H1 (cell line): ENCODE data around the gene RUFY4. TPM values are rescaled to one million over a fixed set of nuclear protein-coding genes. Genes with fewer than 3 reads are reported as not detected.

ENCODE experiments used
- CTCF ChIA-PET: fragments of 300-600 bp; sonication (Branson Sonifier 250); formaldehyde crosslinking; loops from one replicate; lab custom pipeline; 2021; ENCODE audit not compliant: partially characterized antibody; lab: Charles Lee
- POLR2A ChIA-PET: fragments of 300-600 bp; sonication (Branson Sonifier 250); formaldehyde crosslinking; loops from one replicate; lab custom pipeline; 2021; ENCODE audit warnings: inconsistent platforms; ENCODE audit not compliant: partially characterized antibody; lab: Charles Lee
- DNase-seq, 2 experiments: peaks; one replicate each; pipeline versions ENCODE4 v3.0.0 to v3.0.0-alpha.2; 2010 to 2022; ENCODE audit warnings: low spot score in 2 of 2, low read depth in 1 of 2, mixed read lengths in 1 of 2
- FAIRE-seq: peaks from 2 replicates; lab custom pipeline; 2011; peaks lifted over from hg19 to GRCh38; lab: Jason Lieb, UNC
- H2AFZ ChIP-seq: 2 replicates; pipeline ENCODE4 v1.8.1; 2012; ENCODE audit warnings: low read length, inconsistent platforms
- H2AK5ac ChIP-seq: 2 replicates; pipeline ENCODE4 v1.6.1; 2013; ENCODE audit warnings: low read depth, low read length
- H2BK120ac ChIP-seq: replicated peaks from 2 replicates; pipeline ENCODE3; 2013; ENCODE audit warnings: low read depth, low read length, inconsistent platforms
- H2BK12ac ChIP-seq: 2 replicates; pipeline ENCODE4 v1.6.1; 2013; ENCODE audit warnings: low read depth, low read length
- H2BK15ac ChIP-seq: 2 replicates; pipeline ENCODE4 v1.6.1; 2013; ENCODE audit warnings: low read length
- H2BK20ac ChIP-seq: 2 replicates; pipeline ENCODE4 v1.6.1; 2013; ENCODE audit warnings: low read length
- H2BK5ac ChIP-seq: 2 replicates; pipeline ENCODE4 v1.6.1; 2013; ENCODE audit warnings: low read depth, low read length
- H3K14ac ChIP-seq: 2 replicates; pipeline ENCODE4 v1.6.1; 2013; ENCODE audit warnings: inconsistent platforms; ENCODE audit not compliant: insufficient read length
- H3K18ac ChIP-seq: 2 replicates; pipeline ENCODE4 v1.6.1; 2013; ENCODE audit warnings: low read length; ENCODE audit errors: extremely low read depth
- H3K23ac ChIP-seq: 2 replicates; pipeline ENCODE4 v1.6.1; 2013; ENCODE audit warnings: inconsistent platforms; ENCODE audit not compliant: insufficient read length
- H3K23me2 ChIP-seq: 2 replicates; pipeline ENCODE4 v1.6.1; 2013; ENCODE audit warnings: low read depth, low read length
- H3K27ac ChIP-seq: 2 replicates; pipeline ENCODE4 v1.6.1; 2011; ENCODE audit warnings: low read depth, low read length, inconsistent platforms
- H3K27me3 ChIP-seq, 4 experiments: replicated peaks in 1 of 4; 1 replicate in 1 of 4; 2 replicates in 3 of 4; pipeline versions ENCODE4 v1.6.1 to v1.8.1; 2011 to 2013; ENCODE audit warnings: low read length in 3 of 4, mild to moderate bottlenecking in 3 of 4, inconsistent platforms in 2 of 4, mixed read lengths in 2 of 4, moderate library complexity in 1 of 4; ENCODE audit not compliant: control insufficient read depth in 3 of 4, insufficient read depth in 3 of 4; ENCODE audit errors: extremely low read depth in 1 of 4
- H3K36me3 ChIP-seq, 4 experiments: 2 replicates each; pipeline versions ENCODE4 v1.6.1 to v1.8.1; 2011 to 2013; ENCODE audit warnings: mild to moderate bottlenecking in 4 of 4, low read length in 3 of 4, moderate library complexity in 2 of 4, control low read depth in 1 of 4, inconsistent platforms in 1 of 4; ENCODE audit not compliant: insufficient read depth in 4 of 4, control insufficient read depth in 2 of 4
- H3K4ac ChIP-seq: replicated peaks from 2 replicates; pipeline ENCODE3; 2013; ENCODE audit warnings: low read length, low read depth, mixed read lengths, inconsistent platforms; ENCODE audit not compliant: insufficient read length
- H3K4me1 ChIP-seq, 4 experiments: replicated peaks in 1 of 4; 1 replicate in 1 of 4; 2 replicates in 3 of 4; pipeline versions ENCODE4 v1.6.1 to v1.8.1; 2011 to 2013; ENCODE audit warnings: low read length in 3 of 4, inconsistent platforms in 2 of 4, mixed read lengths in 1 of 4; ENCODE audit not compliant: insufficient read depth in 4 of 4, control insufficient read depth in 3 of 4
- H3K4me2 ChIP-seq, 2 experiments: 2 replicates each; pipeline versions ENCODE4 v1.6.1 to v1.8.1; 2011 to 2013; ENCODE audit warnings: low read depth in 2 of 2, low read length in 2 of 2, control low read depth in 1 of 2, inconsistent platforms in 1 of 2, mild to moderate bottlenecking in 1 of 2; ENCODE audit not compliant: insufficient read depth in 1 of 2
- H3K4me3 ChIP-seq, 4 experiments: fragments of 200-600, 300-600 bp in 1 of 4; sonication (generic), shearing (Covaris generic), sonication (Bioruptor Twin) in 1 of 4; 2 replicates each; pipeline versions ENCODE4 v1.5.1 to v1.8.1; 2011 to 2016; ENCODE audit warnings: low read length in 4 of 4, low read depth in 3 of 4, control low read depth in 2 of 4, inconsistent platforms in 2 of 4, mild to moderate bottlenecking in 2 of 4, mixed read lengths in 1 of 4, moderate library complexity in 1 of 4; ENCODE audit not compliant: insufficient read depth in 2 of 4; ENCODE audit errors: extremely low read depth in 1 of 4
- H3K56ac ChIP-seq: replicated peaks from 2 replicates; pipeline ENCODE3; 2013; ENCODE audit warnings: low read depth, mild to moderate bottlenecking, mixed read lengths, low read length, inconsistent platforms; ENCODE audit not compliant: insufficient read length
- H3K79me1 ChIP-seq: 2 replicates; pipeline ENCODE4 v1.6.1; 2013; ENCODE audit warnings: low read depth, low read length, control low read depth
- H3K79me2 ChIP-seq, 2 experiments: 2 replicates each; pipeline versions ENCODE4 v1.6.1 to v1.8.1; 2012 to 2013; ENCODE audit warnings: low read length in 2 of 2, mild to moderate bottlenecking in 2 of 2, inconsistent platforms in 1 of 2; ENCODE audit not compliant: insufficient read depth in 2 of 2, control insufficient read depth in 1 of 2
- H3K9ac ChIP-seq, 4 experiments: replicated peaks in 1 of 4; 1 replicate in 1 of 4; 2 replicates in 3 of 4; pipeline versions ENCODE4 v1.6.1 to v1.8.1; 2011 to 2013; ENCODE audit warnings: low read depth in 3 of 4, low read length in 3 of 4, control low read depth in 2 of 4, mild to moderate bottlenecking in 2 of 4, moderate library complexity in 2 of 4, inconsistent platforms in 1 of 4; ENCODE audit errors: extremely low read depth in 1 of 4
- H3K9me3 ChIP-seq, 2 experiments: 2 replicates each; pipeline versions ENCODE4 v1.6.1 to v1.8.1; 2012 to 2013; ENCODE audit warnings: mild to moderate bottlenecking in 2 of 2, moderate library complexity in 2 of 2, control low read depth in 1 of 2, inconsistent platforms in 1 of 2, low read depth in 1 of 2, low read length in 1 of 2, mixed read lengths in 1 of 2; ENCODE audit not compliant: insufficient read depth in 2 of 2
- H4K20me1 ChIP-seq, 2 experiments: replicated peaks in 1 of 2; 2 replicates each; pipeline versions ENCODE3 to v1.8.1; 2011 to 2013; ENCODE audit warnings: inconsistent platforms in 2 of 2, low read length in 2 of 2, mild to moderate bottlenecking in 1 of 2; ENCODE audit not compliant: insufficient read depth in 2 of 2, control insufficient read depth in 1 of 2
- H4K5ac ChIP-seq: 2 replicates; pipeline ENCODE4 v1.6.1; 2013; ENCODE audit warnings: low read length, low read depth, mixed read lengths, inconsistent platforms; ENCODE audit not compliant: insufficient read length
- H4K8ac ChIP-seq: 2 replicates; pipeline ENCODE4 v1.8.0; 2013; ENCODE audit warnings: mild to moderate bottlenecking, moderate library complexity, low read length, inconsistent platforms; ENCODE audit not compliant: insufficient read depth; ENCODE audit errors: extremely low read depth
- H4K91ac ChIP-seq: replicated peaks from 2 replicates; pipeline ENCODE3; 2013; ENCODE audit warnings: low read length, mixed read lengths, inconsistent platforms; ENCODE audit not compliant: insufficient read length
- NANOG ChIP-seq: IDR thresholded peaks from 2 replicates; pipeline ENCODE4 v1.6.1; 2011; ENCODE audit warnings: low read length, low read depth, mild to moderate bottlenecking, inconsistent platforms; ENCODE audit not compliant: insufficient read depth, poor library complexity, severe bottlenecking
- WGBS, 2 experiments: shearing (Covaris generic) in 1 of 2; methylation state at CpG; one replicate each; pipeline versions ENCODE4 v1.1.6 to v1.1.7; 2013 to 2015; ENCODE audit warnings: low lambda C conversion rate in 2 of 2, mixed read lengths in 2 of 2, inconsistent platforms in 1 of 2, low coverage in 1 of 2, missing lambda C conversion rate in 1 of 2; ENCODE audit not compliant: insufficient replicate concordance in 2 of 2, insufficient coverage in 1 of 2, insufficient read length in 1 of 2; ENCODE audit errors: extremely low coverage in 1 of 2, missing lambda C conversion rate in 1 of 2; 5-methylcytosine and 5-hydroxymethylcytosine counted together
- polyA plus RNA-seq, 7 experiments: library from polyadenylated mRNA; depleted of rRNA in 3 of 7; stranded (reverse) in 5 of 7; unstranded in 2 of 7; fragments of >200 nt in 5 of 7; fragments of 200-250 nt in 2 of 7; gene quantifications; 1 replicate in 5 of 7; 2 replicates in 1 of 7; 4 replicates in 1 of 7; pipeline versions ENCODE4 v1.2.1 to v1.2.3, GENCODE V29; 2011 to 2013; ENCODE audit warnings: missing spikeins in 2 of 7, mixed read lengths in 2 of 7
- total RNA-seq: library from RNA; stranded (reverse); fragmentation: NEBNext Ultra II Directional; extraction: Animal tissue kit (Norgen Biotek cat#: 25700); gene quantifications from 2 replicates; pipeline ENCODE4 v1.2.1, GENCODE V29; 2021

The RUFY4 gene
- total and polyA plus RNA-seq, 2 of the 8 experiments (the other 6 are each of a cell fraction or from before 2014, with no cell fraction given) = 0.32 to 0.38 TPM

DNA sequence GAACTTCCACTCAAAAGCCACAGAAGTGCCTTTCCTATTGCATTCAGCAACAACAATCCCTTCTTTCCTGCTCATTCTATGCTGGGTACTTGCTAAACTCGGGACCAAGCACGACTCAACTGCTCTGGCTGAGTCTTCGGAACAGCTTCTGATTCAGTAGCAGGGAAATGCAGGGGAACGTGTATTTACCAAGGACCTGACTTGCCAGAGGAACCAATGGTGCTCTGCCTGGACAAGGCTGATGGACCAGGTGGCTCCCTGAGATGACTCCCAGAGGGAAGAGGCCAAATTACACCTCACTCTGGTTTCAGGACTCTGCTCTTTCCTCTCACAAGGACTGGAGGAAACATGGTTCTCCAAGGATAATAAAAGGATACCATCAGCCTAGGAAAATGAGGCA lies 69.0 kb downstream of the RUFY4 start:
- 90% methylated on average over 4 of the region's 4 CpGs; no CpG with 5 or more reads in 1 of the 2 experiments for WGBS, 2 experiments
- no peak overlapping the region for H3K4ac ChIP-seq
- no peak overlapping the region for H3K4me2 ChIP-seq
- no peaks in the 10 kb centered on the region for H4K20me1 ChIP-seq
- H3K9ac ChIP-seq = no peak overlapping the region
- DNase-seq = no peak
- no peak overlapping the region for H3K56ac ChIP-seq
- H3K23ac ChIP-seq = no peak overlapping the region
- POLR2A ChIA-PET = no interaction called here
- FAIRE-seq = no peak
- H3K36me3 ChIP-seq = no peaks in the 10 kb centered on the region
- no peak overlapping the region for H2AK5ac ChIP-seq
- no peak overlapping the region for H2BK12ac ChIP-seq
- no peaks in the 10 kb centered on the region for H3K79me2 ChIP-seq
- H2BK15ac ChIP-seq = no peak overlapping the region
- no peak overlapping the region for H2BK5ac ChIP-seq
- 0 out of 2 replicates have a peak overlapping the region, but pooled peaks have one; percentile 9 for H2AFZ ChIP-seq
- H3K9me3 ChIP-seq = no peaks in the 10 kb centered on the region
- CTCF ChIA-PET = interaction anchor here (1.0 kb wide), 1 partner anchor 13 kb away, joined by 5 read pairs; no protein-coding TSS in a partner anchor
- H3K14ac ChIP-seq = no peak overlapping the region
- no peaks in the 10 kb centered on the region for H3K4me1 ChIP-seq
- no peak overlapping the region for H3K18ac ChIP-seq
- no peak overlapping the region for H4K5ac ChIP-seq
- H3K23me2 ChIP-seq = no peaks in the 10 kb centered on the region
- no peaks in the 10 kb centered on the region for H3K79me1 ChIP-seq
- no peak overlapping the region for H2BK20ac ChIP-seq
- H4K91ac ChIP-seq = no peak overlapping the region
- H3K4me3 ChIP-seq = no peak overlapping the region
- H3K27ac ChIP-seq = no peak overlapping the region
- H3K27me3 ChIP-seq = no peaks in the 10 kb centered on the region; a peak in 2 of 7 replicates
- no peak for TF ChIP-seq NANOG
- TF ChIP-seq, all 59 proteins: peak for 0
- H2BK120ac ChIP-seq = no peak overlapping the region
- H4K8ac ChIP-seq = no peak overlapping the region

Other genes with a start within 250 kb of the RUFY4 start
- 4.8 and 5.1 TPM in 2 replicates for gene TNS1, start 66.3 kb upstream of the RUFY4 start, total RNA-seq
- gene TNS1, start 66.3 kb upstream of the RUFY4 start, polyA plus RNA-seq (2011; rRNA removed) = 1.5 and 1.9 TPM in 2 replicates
- 0.63 and 1.6 TPM in 2 replicates for gene CXCR2, start 56.8 kb downstream of the RUFY4 start, total RNA-seq
- 1.4 and 2.2 TPM in 2 replicates for gene CXCR2, start 56.8 kb downstream of the RUFY4 start, polyA plus RNA-seq (2011; rRNA removed)
- gene CXCR1, start 97.7 kb downstream of the RUFY4 start, total RNA-seq = not detected in 2 replicates
- not detected in 2 replicates for gene CXCR1, start 97.7 kb downstream of the RUFY4 start, polyA plus RNA-seq (2011; rRNA removed)
- 195 and 198 TPM in 2 replicates for gene ARPC2, start 147.9 kb downstream of the RUFY4 start, total RNA-seq
- 118 and 174 TPM in 2 replicates for gene ARPC2, start 147.9 kb downstream of the RUFY4 start, polyA plus RNA-seq (2011; rRNA removed)
- gene GPBAR1, start 191.8 kb downstream of the RUFY4 start, total RNA-seq = 0.32 and 0.63 TPM in 2 replicates
- 0.49 and 0.59 TPM in 2 replicates for gene GPBAR1, start 191.8 kb downstream of the RUFY4 start, polyA plus RNA-seq (2011; rRNA removed)
- 119 and 125 TPM in 2 replicates for gene AAMP, start 200.9 kb downstream of the RUFY4 start, total RNA-seq
- gene AAMP, start 200.9 kb downstream of the RUFY4 start, polyA plus RNA-seq (2011; rRNA removed) = 119 and 192 TPM in 2 replicates
- gene PNKD, start 201.3 kb downstream of the RUFY4 start, total RNA-seq = 43.9 and 44.4 TPM in 2 replicates
- 65.4 and 83.4 TPM in 2 replicates for gene PNKD, start 201.3 kb downstream of the RUFY4 start, polyA plus RNA-seq (2011; rRNA removed)
- 22.1 and 24.5 TPM in 2 replicates for gene TMBIM1, start 223.2 kb downstream of the RUFY4 start, total RNA-seq
- 36.8 and 43.6 TPM in 2 replicates for gene TMBIM1, start 223.2 kb downstream of the RUFY4 start, polyA plus RNA-seq (2011; rRNA removed)